Measurements from ENCODE around the gene FHIP1B. TPM values are rescaled to one million over a fixed set of nuclear protein-coding genes. Genes with fewer than 3 reads are reported as not detected.

Gene FHIP1B
- total RNA-seq, 2 donors from 2014 or later = 31.9 to 54.7 TPM

- DNase-seq (no peak), ATAC-seq (no peak)
- WGBS, 2 donors = 86 to 89% methylated on average over 18 to 19 of the region's 19 CpGs
- H3K9me3 ChIP-seq = no peaks in the 10 kb centered on the region
- TF ChIP-seq CTCF (IDR thresholded peaks at IDR 0.05) (no peak), POLR2A (IDR thresholded peaks at IDR 0.05) (no peak)
- H3K4me3 ChIP-seq = no peak overlapping the region
- H3K4me1 ChIP-seq = no peaks in the 10 kb centered on the region
- H3K27me3 ChIP-seq = no peaks in the 10 kb centered on the region
- intact Hi-C loops (cut with DNase I) = no loop called here
- peaks cover 10 to 29% of the 10 kb centered on the region in 2 donors for H3K36me3 ChIP-seq (replicated peaks in 1 of 2; ENCODE audit: insufficient read depth in 1 of 2, low read depth in 2 of 2)
- H3K27ac ChIP-seq = no peak overlapping the region
Measured at GRCh38 chr11:6217722-6218121, 16.7 kb downstream of the FHIP1B start.

GRCh38 chr11:6216501-6216900 is 17.9 kb downstream of the FHIP1B start:
- DNase-seq (no peak), ATAC-seq (no peak)
- no peaks in the 10 kb centered on the region for H3K4me1 ChIP-seq
- WGBS, 2 donors = 88 to 98% methylated on average over 4 of the region's 4 CpGs
- H3K4me3 ChIP-seq = no peak overlapping the region
- TF ChIP-seq CTCF (IDR thresholded peaks at IDR 0.05) (no peak), POLR2A (IDR thresholded peaks at IDR 0.05) (no peak)
- no peaks in the 10 kb centered on the region for H3K27me3 ChIP-seq
- H3K9me3 ChIP-seq = no peaks in the 10 kb centered on the region
- intact Hi-C loops (cut with DNase I) = no loop called here
- no peak overlapping the region for H3K27ac ChIP-seq
- H3K36me3 ChIP-seq (replicated peaks in 1 of 2; ENCODE audit: insufficient read depth in 1 of 2, low read depth in 2 of 2) = peaks cover 10 to 19% of the 10 kb centered on the region in 2 donors

GRCh38 chr11:6214530-6214929 is 19.9 kb downstream of the FHIP1B start:
- intact Hi-C loops (cut with DNase I) = no loop called here
- 91 to 96% methylated on average over 4 to 10 of the region's 10 CpGs for WGBS, 2 donors
- TF ChIP-seq CTCF (IDR thresholded peaks at IDR 0.05) = no peak
- no peak for TF ChIP-seq POLR2A (IDR thresholded peaks at IDR 0.05)
- Histone ChIP-seq H3K9me3 (no peaks in the 10 kb centered on the region), H3K27ac (no peak overlapping the region), H3K4me1 (no peaks in the 10 kb centered on the region), H3K4me3 (no peak overlapping the region), H3K27me3 (no peaks in the 10 kb centered on the region), H3K36me3 (replicated peaks in 1 of 2; ENCODE audit: insufficient read depth in 1 of 2, low read depth in 2 of 2) (peaks cover 10 to 19% of the 10 kb centered on the region in 2 donors)
- ATAC-seq (no peak), DNase-seq (no peak)

GRCh38 chr11:6210274-6210955 is 24.0 kb downstream of the FHIP1B start:
- Histone ChIP-seq H3K4me3 (no peak overlapping the region), H3K4me1 (no peaks in the 10 kb centered on the region), H3K36me3 (replicated peaks in 1 of 2; ENCODE audit: insufficient read depth in 1 of 2, low read depth in 2 of 2) (peaks cover 0 to 2% of the 10 kb centered on the region in 2 donors), H3K9me3 (no peaks in the 10 kb centered on the region), H3K27ac (no peak overlapping the region), H3K27me3 (no peaks in the 10 kb centered on the region)
- TF ChIP-seq CTCF (IDR thresholded peaks at IDR 0.05) (no peak), POLR2A (IDR thresholded peaks at IDR 0.05) (no peak)
- DNase-seq (no peak), ATAC-seq (no peak)
- 94 to 97% methylated on average over 9 of the region's 9 CpGs for WGBS, 2 donors
- intact Hi-C loops (cut with DNase I) = no loop called here

- DNase-seq (no peak), ATAC-seq (no peak)
- intact Hi-C loops (cut with DNase I) = no loop called here
- 89 to 93% methylated on average over 7 to 12 of the region's 12 CpGs for WGBS, 2 donors
- Histone ChIP-seq H3K27me3 (no peaks in the 10 kb centered on the region), H3K36me3 (replicated peaks in 1 of 2; ENCODE audit: insufficient read depth in 1 of 2, low read depth in 2 of 2) (peaks cover 0 to 2% of the 10 kb centered on the region in 2 donors), H3K4me1 (no peaks in the 10 kb centered on the region), H3K9me3 (no peaks in the 10 kb centered on the region), H3K4me3 (no peak overlapping the region), H3K27ac (no peak overlapping the region)
- no peak for TF ChIP-seq POLR2A (IDR thresholded peaks at IDR 0.05)
- no peak for TF ChIP-seq CTCF (IDR thresholded peaks at IDR 0.05)
Measured at GRCh38 chr11:6209801-6210200, 24.6 kb downstream of the FHIP1B start.
